ENCODE results near the gene PDZD4.

DNA sequence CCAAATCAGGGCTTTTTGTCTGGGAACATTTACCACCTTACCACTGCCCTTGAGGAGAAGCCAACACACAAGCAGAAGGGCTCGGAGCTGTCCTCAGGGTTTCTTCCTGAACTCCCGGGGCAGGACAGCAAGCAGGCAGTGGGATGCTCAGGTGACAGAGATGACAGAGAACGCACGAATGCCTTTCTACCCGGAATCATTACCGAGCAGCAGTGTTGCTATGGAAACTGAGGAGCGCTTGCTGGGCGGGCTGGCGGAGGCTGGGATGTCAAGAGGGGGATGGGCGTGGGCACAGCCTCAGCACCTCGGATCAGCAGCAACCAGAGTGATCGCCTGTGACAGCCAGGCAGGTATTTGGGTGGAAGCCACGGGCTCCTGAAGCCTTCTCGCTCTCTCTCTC, 18.1 kb downstream of the PDZD4 start:
- TF ChIP-seq CTCF (IDR thresholded peaks at IDR 0.05) (no peak), POLR2A (IDR thresholded peaks at IDR 0.05) (no peak)

All from transverse colon (tissue), 3 donors.